Caco-2 (cell line): Measurements from ENCODE around the gene UCHL3. TPM values are rescaled to one million over a fixed set of nuclear protein-coding genes. Genes with fewer than 3 reads are reported as not detected.

ENCODE experiments used
- BruUV-seq: library from RNA; stranded (reverse); fragments of 400-500 nt; replicated peaks from 2 replicates; lab custom pipeline; 2021; lab: Mats Ljungman, UMichigan
- CTCF ChIA-PET: fragments of 300-600 bp; sonication (Branson Sonifier 250); formaldehyde crosslinking; loops from one replicate; lab custom pipeline; 2022; ENCODE audit warnings: antibody characterized with exemption; lab: Charles Lee
- POLR2A ChIA-PET: fragments of 300-600 bp; sonication (Branson Sonifier 250); formaldehyde crosslinking; loops from one replicate; lab custom pipeline; 2022; ENCODE audit warnings: antibody characterized with exemption; lab: Charles Lee
- DNase-seq, 2 experiments: peaks; one replicate each; pipeline versions ENCODE4 v3.0.0 to v3.0.0-alpha.2; 2020 to 2022
- H3K27me3 ChIP-seq: replicated peaks from 2 replicates; pipeline ENCODE4 v1.6.0; 2011; ENCODE audit warnings: low read length; ENCODE audit not compliant: control insufficient read depth, insufficient read depth
- H3K36me3 ChIP-seq: 2 replicates; pipeline ENCODE4 v1.5.1; 2011; ENCODE audit warnings: low read length; ENCODE audit not compliant: control insufficient read depth, insufficient read depth
- H3K4me1 ChIP-seq: fragments of 250-450 bp; sonication (Bioruptor Pico); 2 replicates; pipeline ENCODE4 v1.5.1; 2020; ENCODE audit warnings: mild to moderate bottlenecking
- H3K4me3 ChIP-seq: 2 replicates; pipeline ENCODE4 v1.5.1; 2011; ENCODE audit warnings: low read depth, mild to moderate bottlenecking, control low read depth, low read length
- H3K9me3 ChIP-seq: fragments of 250-450 bp; sonication (Bioruptor Pico); 2 replicates; pipeline ENCODE4 v1.5.1; 2020; ENCODE audit warnings: mild to moderate bottlenecking, moderate library complexity
- H3K27ac Mint-ChIP-seq: one replicate; pipeline ENCODE4 v1.8.0; 2022; ENCODE audit warnings: mixed read lengths; ENCODE audit not compliant: unreplicated experiment
- H3K27me3 Mint-ChIP-seq: one replicate; pipeline ENCODE4 v1.8.0; 2022; ENCODE audit warnings: mixed read lengths; ENCODE audit not compliant: insufficient read depth, unreplicated experiment
- H3K36me3 Mint-ChIP-seq: one replicate; pipeline ENCODE4 v1.8.0; 2022; ENCODE audit warnings: mild to moderate bottlenecking, mixed read lengths; ENCODE audit not compliant: insufficient read depth, unreplicated experiment
- H3K4me1 Mint-ChIP-seq: one replicate; pipeline ENCODE4 v1.8.0; 2022; ENCODE audit warnings: low read depth, mixed read lengths; ENCODE audit not compliant: unreplicated experiment
- H3K4me3 Mint-ChIP-seq: one replicate; pipeline ENCODE4 v1.8.0; 2022; ENCODE audit warnings: mild to moderate bottlenecking, moderate library complexity, mixed read lengths; ENCODE audit not compliant: unreplicated experiment
- H3K9me3 Mint-ChIP-seq: one replicate; pipeline ENCODE4 v1.8.0; 2022; ENCODE audit warnings: mixed read lengths; ENCODE audit not compliant: unreplicated experiment
- intact Hi-C: fragments of 100-400 bp; cut with micrococcal nuclease; formaldehyde crosslinking; loops from one replicate; pipeline ENCODE4 v1.10.0; 2022; ENCODE audit not compliant: unreplicated experiment
- total RNA-seq: library from RNA; stranded (reverse); gene quantifications from 2 replicates; pipeline ENCODE4 v1.2.3, GENCODE V29; 2022
- TF ChIP-seq, protein P1 (sequence below), 2 experiments: fragments of 200-600 bp in 1 of 2; IDR thresholded peaks; 1 replicate in 1 of 2; 2 replicates in 1 of 2; pipeline versions ENCODE4 v1.5.1 to v1.8.0; 2011 to 2022; ENCODE audit warnings: antibody characterized with exemption in 1 of 2, control low read depth in 1 of 2, inconsistent platforms in 1 of 2, low read depth in 1 of 2, low read length in 1 of 2, mild to moderate bottlenecking in 1 of 2, moderate library complexity in 1 of 2; ENCODE audit not compliant: insufficient read depth in 1 of 2, severe bottlenecking in 1 of 2, unreplicated experiment in 1 of 2

Gene UCHL3
- total RNA-seq, 1 experiment from 2014 or later: 122 TPM

DNA sequence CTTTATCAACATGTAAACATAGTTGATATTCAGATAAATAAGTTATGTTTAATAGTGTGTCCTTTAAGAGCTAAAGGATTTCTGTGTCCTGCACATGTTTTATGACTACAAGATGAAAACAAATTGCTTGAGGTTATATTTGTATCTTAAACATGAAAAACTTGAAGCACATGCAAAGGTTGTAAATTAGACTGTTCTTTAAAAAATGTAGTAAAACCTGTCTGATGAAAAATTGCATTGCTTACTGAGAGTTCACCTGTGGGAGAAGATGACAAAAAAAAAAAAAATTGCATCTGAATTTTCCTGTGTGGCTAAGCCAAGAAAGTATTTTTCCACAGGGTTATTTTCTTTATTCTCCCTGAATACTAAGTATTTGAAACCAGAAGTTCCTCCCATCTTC, 60.9 kb downstream of the UCHL3 start:
- H3K9me3 ChIP-seq: no peaks in the 10 kb centered on the region
- no peaks in the 10 kb centered on the region for H3K9me3 Mint-ChIP-seq
- ChIA-PET POLR2A (interaction anchor here (0.6 kb wide), 1 partner anchor 60 kb away, joined by 5 read pairs; no protein-coding TSS in a partner anchor), CTCF (no interaction called here)
- no TSS peak for BruUV-seq
- peaks cover 12% of the 10 kb centered on the region for H3K4me1 ChIP-seq
- H3K4me1 Mint-ChIP-seq: peaks cover 22% of the 10 kb centered on the region
- H3K27me3 ChIP-seq: no peaks in the 10 kb centered on the region
- H3K36me3 ChIP-seq: no peaks in the 10 kb centered on the region
- no peak overlapping the region for H3K27ac Mint-ChIP-seq
- DNase-seq: no peak
- H3K27me3 Mint-ChIP-seq: no peaks in the 10 kb centered on the region
- intact Hi-C loops: no loop called here
- no peak overlapping the region for H3K4me3 Mint-ChIP-seq
- peaks cover 30% of the 10 kb centered on the region for H3K36me3 Mint-ChIP-seq
- TF ChIP-seq, protein P1, sequence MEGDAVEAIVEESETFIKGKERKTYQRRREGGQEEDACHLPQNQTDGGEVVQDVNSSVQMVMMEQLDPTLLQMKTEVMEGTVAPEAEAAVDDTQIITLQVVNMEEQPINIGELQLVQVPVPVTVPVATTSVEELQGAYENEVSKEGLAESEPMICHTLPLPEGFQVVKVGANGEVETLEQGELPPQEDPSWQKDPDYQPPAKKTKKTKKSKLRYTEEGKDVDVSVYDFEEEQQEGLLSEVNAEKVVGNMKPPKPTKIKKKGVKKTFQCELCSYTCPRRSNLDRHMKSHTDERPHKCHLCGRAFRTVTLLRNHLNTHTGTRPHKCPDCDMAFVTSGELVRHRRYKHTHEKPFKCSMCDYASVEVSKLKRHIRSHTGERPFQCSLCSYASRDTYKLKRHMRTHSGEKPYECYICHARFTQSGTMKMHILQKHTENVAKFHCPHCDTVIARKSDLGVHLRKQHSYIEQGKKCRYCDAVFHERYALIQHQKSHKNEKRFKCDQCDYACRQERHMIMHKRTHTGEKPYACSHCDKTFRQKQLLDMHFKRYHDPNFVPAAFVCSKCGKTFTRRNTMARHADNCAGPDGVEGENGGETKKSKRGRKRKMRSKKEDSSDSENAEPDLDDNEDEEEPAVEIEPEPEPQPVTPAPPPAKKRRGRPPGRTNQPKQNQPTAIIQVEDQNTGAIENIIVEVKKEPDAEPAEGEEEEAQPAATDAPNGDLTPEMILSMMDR (IDR thresholded peaks at IDR 0.05; ENCODE audit: insufficient read depth in 1 of 2, low read depth in 1 of 2, low read length in 1 of 2, severe bottlenecking in 1 of 2, unreplicated experiment in 1 of 2): no peak
- H3K4me3 ChIP-seq: no peak overlapping the region

DNA sequence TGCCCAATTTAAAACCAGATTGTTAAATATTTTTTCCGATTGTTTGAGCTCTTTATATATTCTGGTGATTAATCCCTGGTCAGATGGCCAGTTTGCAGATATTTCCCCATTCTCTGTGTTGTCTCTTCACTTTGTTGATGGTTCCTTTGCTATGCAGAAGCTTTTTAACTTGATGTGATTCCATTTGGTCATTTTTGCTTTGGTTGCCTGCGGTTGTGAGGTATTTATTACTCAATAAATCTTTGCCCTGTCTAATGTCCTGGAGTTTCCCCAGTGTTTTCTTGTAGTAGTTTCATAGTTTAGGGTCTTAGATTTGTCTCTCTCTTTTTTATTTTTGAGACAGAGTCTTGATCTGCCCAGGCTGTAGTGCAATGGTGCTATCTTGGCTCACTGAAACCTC, 62.8 kb downstream of the UCHL3 start:
- H3K27me3 Mint-ChIP-seq: no peaks in the 10 kb centered on the region
- TF ChIP-seq, protein P1 (IDR thresholded peaks at IDR 0.05; ENCODE audit: insufficient read depth in 1 of 2, low read depth in 1 of 2, low read length in 1 of 2, severe bottlenecking in 1 of 2, unreplicated experiment in 1 of 2): no peak
- H3K4me1 Mint-ChIP-seq: peaks cover 8% of the 10 kb centered on the region
- intact Hi-C loops: no loop called here
- no peak overlapping the region for H3K4me3 ChIP-seq
- H3K4me1 ChIP-seq: peaks cover 12% of the 10 kb centered on the region
- no peak for DNase-seq
- no peak overlapping the region for H3K4me3 Mint-ChIP-seq
- H3K27me3 ChIP-seq: no peaks in the 10 kb centered on the region
- H3K36me3 Mint-ChIP-seq: peaks cover 12% of the 10 kb centered on the region
- ChIA-PET CTCF (no interaction called here), POLR2A (no interaction called here)
- no peaks in the 10 kb centered on the region for H3K36me3 ChIP-seq
- H3K9me3 ChIP-seq: no peaks in the 10 kb centered on the region
- no TSS peak for BruUV-seq
- H3K9me3 Mint-ChIP-seq: no peaks in the 10 kb centered on the region
- no peak overlapping the region for H3K27ac Mint-ChIP-seq

DNA sequence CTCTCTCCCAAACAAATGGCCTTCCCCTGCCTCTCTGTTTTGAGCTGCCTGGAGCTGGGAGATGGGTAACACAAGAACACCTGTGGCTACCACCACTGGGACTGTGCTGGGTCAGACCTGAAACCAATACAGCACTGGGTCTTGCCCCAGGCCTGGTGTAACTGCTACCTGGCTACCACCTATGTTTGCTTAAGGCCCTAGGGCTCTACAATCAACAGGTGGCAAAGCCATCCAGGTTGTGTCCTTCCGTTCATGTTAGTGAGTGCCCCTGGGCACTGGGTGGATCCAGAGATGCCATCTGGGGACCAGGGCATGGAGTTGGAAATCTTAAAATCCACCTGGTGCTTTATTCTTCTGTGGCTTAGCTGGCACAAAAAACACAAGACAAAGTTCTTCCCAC, 67.6 kb downstream of the UCHL3 start:
- BruUV-seq: no TSS peak
- no peaks in the 10 kb centered on the region for H3K4me1 Mint-ChIP-seq
- no peak overlapping the region for H3K4me3 Mint-ChIP-seq
- H3K4me3 ChIP-seq: no peak overlapping the region
- H3K27me3 Mint-ChIP-seq: no peaks in the 10 kb centered on the region
- POLR2A ChIA-PET: no interaction called here
- H3K27me3 ChIP-seq: no peaks in the 10 kb centered on the region
- no peak overlapping the region for H3K27ac Mint-ChIP-seq
- TF ChIP-seq, protein P1 (IDR thresholded peaks at IDR 0.05; ENCODE audit: insufficient read depth in 1 of 2, low read depth in 1 of 2, low read length in 1 of 2, severe bottlenecking in 1 of 2, unreplicated experiment in 1 of 2): no peak
- CTCF ChIA-PET: no interaction called here
- H3K36me3 Mint-ChIP-seq: peaks cover 16% of the 10 kb centered on the region
- H3K9me3 Mint-ChIP-seq: no peaks in the 10 kb centered on the region
- H3K4me1 ChIP-seq: no peaks in the 10 kb centered on the region; the same call in 1 of the 2 replicates
- intact Hi-C loops: no loop called here
- no peaks in the 10 kb centered on the region for H3K9me3 ChIP-seq
- H3K36me3 ChIP-seq: no peaks in the 10 kb centered on the region
- DNase-seq: no peak
